PC-9 (cell line): ENCODE data around the gene LNP1. TPM values are rescaled to one million over a fixed set of nuclear protein-coding genes. Genes with fewer than 3 reads are reported as not detected.

ENCODE experiments used
- BruUV-seq: library from RNA; stranded (reverse); fragments of 400-500 nt; replicated peaks from 2 replicates; lab custom pipeline; 2021; lab: Mats Ljungman, UMichigan
- CTCF ChIA-PET: fragments of 300-600 bp; sonication (Branson Sonifier 250); formaldehyde crosslinking; loops from one replicate; lab custom pipeline; 2022; ENCODE audit warnings: antibody characterized with exemption; lab: Charles Lee
- POLR2A ChIA-PET: fragments of 300-600 bp; sonication (Branson Sonifier 250); formaldehyde crosslinking; loops from one replicate; lab custom pipeline; 2022; ENCODE audit warnings: antibody characterized with exemption; ENCODE audit not compliant: unreplicated experiment; lab: Charles Lee
- DNase-seq, 2 experiments: peaks; one replicate each; pipeline versions ENCODE4 v3.0.0 to v3.0.0-alpha.2; 2015 to 2022; ENCODE audit warnings: mixed read lengths in 1 of 2
- H2AFZ ChIP-seq: fragments of 200-600 bp; sonication (generic); 2 replicates; pipeline ENCODE4 v1.8.1; 2017; ENCODE audit warnings: antibody characterized with exemption
- H3F3A ChIP-seq: fragments of 200-600 bp; sonication (generic); 2 replicates; pipeline ENCODE4 v1.8.1; 2017; ENCODE audit warnings: antibody characterized with exemption, mild to moderate bottlenecking, low read depth; ENCODE audit not compliant: insufficient read depth
- H3K27ac ChIP-seq: fragments of 200-600 bp; sonication (generic); 2 replicates; pipeline ENCODE4 v1.6.1; 2016; ENCODE audit warnings: mixed run types
- H3K27me3 ChIP-seq: fragments of 200-600 bp; sonication (generic); 2 replicates; pipeline ENCODE4 v1.6.1; 2016; ENCODE audit warnings: low read depth, mixed run types; ENCODE audit not compliant: insufficient read depth
- H3K36me3 ChIP-seq: fragments of 200-600 bp; sonication (generic); 2 replicates; pipeline ENCODE4 v1.6.1; 2016; ENCODE audit warnings: low read depth, mixed run types
- H3K4me1 ChIP-seq: fragments of 200-600 bp; sonication (generic); replicated peaks from 2 replicates; pipeline ENCODE4 v1.6.1; 2016; ENCODE audit warnings: mixed run types; ENCODE audit not compliant: insufficient read depth
- H3K4me2 ChIP-seq: fragments of 200-600 bp; sonication (generic); 2 replicates; pipeline ENCODE4 v1.6.1; 2017; ENCODE audit warnings: mixed run types
- H3K4me3 ChIP-seq: fragments of 200-600 bp; sonication (generic); 2 replicates; pipeline ENCODE4 v1.6.1; 2016; ENCODE audit warnings: mixed run types
- H3K79me2 ChIP-seq: fragments of 200-600 bp; sonication (generic); 2 replicates; pipeline ENCODE4 v1.6.1; 2017; ENCODE audit warnings: low read depth, mixed run types
- H3K9me2 ChIP-seq: fragments of 200-600 bp; sonication (generic); 2 replicates; pipeline ENCODE4 v1.8.1; 2017; ENCODE audit warnings: mild to moderate bottlenecking; ENCODE audit not compliant: insufficient read depth
- H3K9me3 ChIP-seq: fragments of 200-600 bp; sonication (generic); 2 replicates; pipeline ENCODE4 v1.8.1; 2016; ENCODE audit warnings: low read depth; ENCODE audit not compliant: insufficient read depth
- H4K20me1 ChIP-seq: fragments of 200-600 bp; sonication (generic); 2 replicates; pipeline ENCODE4 v1.8.1; 2017; ENCODE audit not compliant: insufficient read depth
- CTCF ChIP-seq: fragments of 200-600 bp; sonication (generic); conservative IDR thresholded peaks from 2 replicates; pipeline ENCODE4 v1.6.1; 2017; ENCODE audit warnings: mixed run types, antibody characterized with exemption, mild to moderate bottlenecking, moderate library complexity
- EZH2 ChIP-seq: fragments of 200-600 bp; sonication (generic); IDR thresholded peaks from 2 replicates; pipeline ENCODE4 v1.8.0; 2017; ENCODE audit warnings: antibody characterized with exemption, low read depth
- intact Hi-C: fragments of 100-400 bp; cut with micrococcal nuclease; formaldehyde crosslinking; loops from one replicate; pipeline ENCODE4 v1.10.0; 2022; ENCODE audit not compliant: unreplicated experiment
- total RNA-seq: library from RNA; stranded (reverse); gene quantifications from 2 replicates; pipeline ENCODE4 v1.2.3, GENCODE V29; 2021

Gene LNP1
- total RNA-seq, 1 experiment from 2014 or later = 4.8 TPM

GRCh38 chr3:100403362-100404249, 2.3 kb downstream of the LNP1 start:
- Histone ChIP-seq H3K27ac (no peak overlapping the region), H3K79me2 (peaks cover 62% of the 10 kb centered on the region), H3K4me1 (peaks cover 32% of the 10 kb centered on the region), H3K4me3 (peak overlapping the region; percentile 83), H3F3A (peaks cover 8% of the 10 kb centered on the region; the same call in 1 of the 2 replicates), H3K9me3 (peaks cover 14% of the 10 kb centered on the region), H3K27me3 (no peaks in the 10 kb centered on the region), H4K20me1 (peaks cover 18% of the 10 kb centered on the region), H2AFZ (peak overlapping the region; percentile 61), H3K4me2 (peak overlapping the region; percentile 93), H3K36me3 (peaks cover 20% of the 10 kb centered on the region; the same call in 1 of the 2 replicates), H3K9me2 (no peaks in the 10 kb centered on the region)
- BruUV-seq = no TSS peak
- TF ChIP-seq EZH2 = no peak
- no peak; the same call in 1 of the 2 replicates for TF ChIP-seq CTCF
- ChIA-PET POLR2A (interaction anchor here (0.6 to 0.9 kb wide), 2 partner anchors 21 to 139 kb away, joined by 4 to 23 read pairs; no protein-coding TSS in a partner anchor), CTCF (interaction anchor here (0.6 to 0.9 kb wide), 3 partner anchors 59 to 305 kb away, joined by 3 to 4 read pairs (median 3); partner anchors contain the start of gene TFG)
- intact Hi-C loops = loop anchor here (1.0 to 5.0 kb wide), 3 partner anchors 22 to 586 kb away; partner anchors contain the start of gene CMSS1
- DNase-seq = peak in 1 of 2 experiments; percentile 27

DNA sequence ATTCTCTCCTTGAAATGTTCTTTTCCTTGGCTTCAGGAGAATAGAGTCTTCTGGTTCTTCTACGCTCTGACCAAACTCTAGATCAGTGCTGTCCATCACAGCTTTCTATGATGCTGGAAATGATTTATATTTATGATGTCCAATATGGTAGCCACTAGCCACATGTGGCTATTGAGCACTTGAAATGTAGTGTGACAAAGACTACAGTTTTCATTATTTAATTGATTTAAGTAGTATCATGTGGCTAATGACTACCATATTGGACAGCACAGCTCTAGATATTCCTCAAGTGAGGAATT, 2.9 kb downstream of the LNP1 start:
- DNase-seq = no peak
- TF ChIP-seq EZH2 (no peak), CTCF (no peak)
- intact Hi-C loops = loop anchor here (5.0 kb wide), 1 partner anchor 587 kb away; the partner anchor contains the start of gene CMSS1
- H3F3A ChIP-seq = peaks cover 8% of the 10 kb centered on the region; the same call in 1 of the 2 replicates
- ChIA-PET POLR2A (interaction anchor here (0.9 kb wide), 1 partner anchor 21 kb away, joined by 4 read pairs; no protein-coding TSS in a partner anchor), CTCF (interaction anchor here (0.6 to 0.9 kb wide), 2 partner anchors 58 to 187 kb away, joined by 3 to 4 read pairs; no protein-coding TSS in a partner anchor)
- H3K9me2 ChIP-seq = no peaks in the 10 kb centered on the region
- peaks cover 14% of the 10 kb centered on the region for H3K9me3 ChIP-seq
- peaks cover 56% of the 10 kb centered on the region for H3K79me2 ChIP-seq
- H3K4me1 ChIP-seq = peaks cover 26% of the 10 kb centered on the region
- H3K4me3 ChIP-seq = peak overlapping the region; percentile 83; the same call in 1 of the 2 replicates
- no peak overlapping the region for H3K27ac ChIP-seq
- H3K4me2 ChIP-seq = peak overlapping the region; percentile 93
- peaks cover 19% of the 10 kb centered on the region; the same call in 1 of the 2 replicates for H3K36me3 ChIP-seq
- peaks cover 12% of the 10 kb centered on the region for H4K20me1 ChIP-seq
- no TSS peak for BruUV-seq
- H2AFZ ChIP-seq = no peak overlapping the region
- H3K27me3 ChIP-seq = no peaks in the 10 kb centered on the region

DNA sequence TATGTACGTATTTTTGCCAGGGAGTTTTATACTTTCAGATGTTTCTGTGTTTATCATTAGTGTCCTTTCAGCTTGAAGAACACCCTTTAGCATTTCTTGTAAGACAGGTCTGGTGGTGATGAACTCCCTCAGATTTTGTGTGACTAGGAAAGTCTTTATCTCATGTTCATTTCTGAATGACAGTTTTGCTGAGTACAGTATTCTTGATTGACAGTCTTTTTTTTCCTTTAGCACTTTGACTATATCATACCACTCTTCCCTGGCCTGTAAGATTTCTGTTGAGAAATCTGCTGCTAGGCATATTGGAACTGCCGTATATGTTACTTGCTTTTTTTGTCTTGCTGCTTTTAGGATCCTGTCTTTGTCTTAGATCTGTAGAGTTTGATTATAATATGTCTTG, 5.8 kb downstream of the LNP1 start:
- H3K27me3 ChIP-seq = no peaks in the 10 kb centered on the region
- intact Hi-C loops = no loop called here
- TF ChIP-seq CTCF (no peak), EZH2 (no peak)
- no peaks in the 10 kb centered on the region for H3K9me2 ChIP-seq
- no peaks in the 10 kb centered on the region for H4K20me1 ChIP-seq
- H3K4me1 ChIP-seq = peaks cover 20% of the 10 kb centered on the region
- H3K4me3 ChIP-seq = no peak overlapping the region
- no peak for DNase-seq
- H3K4me2 ChIP-seq = no peak overlapping the region
- H2AFZ ChIP-seq = no peak overlapping the region
- H3K27ac ChIP-seq = no peak overlapping the region
- no TSS peak for BruUV-seq
- CTCF ChIA-PET = no interaction called here
- H3K9me3 ChIP-seq = peaks cover 14% of the 10 kb centered on the region
- POLR2A ChIA-PET = no interaction called here
- H3K36me3 ChIP-seq = peaks cover 19% of the 10 kb centered on the region; the same call in 1 of the 2 replicates
- peaks cover 32% of the 10 kb centered on the region for H3K79me2 ChIP-seq
- peaks cover under 1% of the 10 kb centered on the region; the same call in 1 of the 2 replicates for H3F3A ChIP-seq
